ENCODE data around the gene TAL1.

Gene TAL1

GRCh38 chr1:47229031-47229885, 2.8 kb downstream of the TAL1 start:
- no peak for DNase-seq

DNA sequence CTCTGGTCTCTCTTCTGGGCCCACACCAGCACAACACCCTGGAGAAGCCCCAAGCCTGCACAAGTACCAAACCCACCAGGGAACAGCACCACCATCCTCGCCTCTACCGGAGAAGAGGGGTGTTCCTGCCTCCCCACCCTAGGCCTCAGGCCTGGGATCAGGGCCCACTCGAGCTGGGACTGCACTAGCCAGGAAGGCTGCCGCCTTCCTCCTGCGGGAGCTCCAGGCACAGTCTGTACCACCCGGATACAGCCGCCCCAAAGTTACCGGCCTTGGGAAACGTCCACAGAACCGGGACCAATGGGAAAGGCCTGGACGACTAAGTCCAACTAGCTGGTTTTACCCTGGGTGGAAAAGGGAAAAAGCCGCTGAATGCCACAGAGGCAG, 3.4 kb downstream of the TAL1 start:
- no peak for DNase-seq

DNA sequence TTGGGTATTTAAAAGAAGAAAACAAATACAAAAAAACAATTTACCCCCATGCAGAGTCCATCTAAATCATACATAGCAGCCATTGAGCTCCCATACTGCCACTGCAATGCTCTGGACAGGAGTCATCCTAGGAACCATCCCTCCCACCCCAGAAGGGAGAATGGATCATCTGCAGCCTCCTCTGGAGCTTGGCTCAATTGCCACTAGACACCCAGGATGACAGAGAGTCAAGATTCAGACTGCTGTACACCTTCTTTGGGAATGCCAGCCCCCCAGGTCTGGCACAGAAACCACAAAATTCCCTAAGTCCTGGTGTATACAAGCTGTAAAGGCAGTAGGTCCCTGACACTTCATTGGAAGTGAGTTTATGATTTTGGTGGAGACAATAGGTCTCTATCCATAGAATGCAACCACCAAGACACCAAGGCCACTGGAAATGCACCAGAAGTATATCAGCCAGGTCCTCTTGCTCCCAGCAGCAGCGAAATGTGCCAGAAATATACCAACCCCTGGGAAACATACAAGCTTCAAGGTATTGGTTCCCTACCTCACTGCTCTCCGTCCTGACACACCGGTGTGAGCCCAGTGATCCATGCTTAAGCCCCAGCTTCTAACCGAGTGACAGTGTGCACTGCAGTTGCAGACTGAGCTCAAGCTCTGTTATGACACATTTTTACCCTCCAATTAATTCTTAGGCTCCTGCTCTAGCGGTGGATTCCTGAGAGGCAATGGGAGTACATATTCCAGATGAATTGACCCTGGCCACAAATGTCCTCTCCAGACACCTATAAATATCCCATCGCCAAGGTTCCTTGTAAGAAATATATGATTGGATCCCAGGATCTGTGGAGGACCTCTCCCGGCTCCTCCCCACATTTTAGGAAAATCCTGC, 4.4 kb downstream of the TAL1 start:
- DNase-seq, result no peak

DNA sequence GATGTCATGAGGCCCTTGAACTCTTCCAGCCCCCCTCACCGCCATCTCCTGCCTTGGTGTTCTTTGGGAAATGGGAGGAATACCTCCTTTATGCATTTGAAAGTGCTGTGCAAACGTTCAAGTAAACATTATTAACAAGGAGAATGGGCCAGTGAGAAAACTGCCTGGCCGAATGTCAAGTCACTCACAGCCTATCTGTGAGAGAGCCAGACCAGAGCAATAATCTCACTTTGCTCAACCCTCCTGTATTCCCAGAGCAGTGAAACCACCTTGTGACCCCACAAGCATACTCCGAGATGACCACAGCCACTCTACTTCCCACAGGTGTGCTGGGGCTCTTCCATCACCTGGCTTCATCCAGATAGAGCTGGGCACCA, 5.2 kb downstream of the TAL1 start:
- no peak for DNase-seq

GRCh38 chr1:47226121-47226838, 5.7 kb downstream of the TAL1 start:
- no peak for DNase-seq

DNA sequence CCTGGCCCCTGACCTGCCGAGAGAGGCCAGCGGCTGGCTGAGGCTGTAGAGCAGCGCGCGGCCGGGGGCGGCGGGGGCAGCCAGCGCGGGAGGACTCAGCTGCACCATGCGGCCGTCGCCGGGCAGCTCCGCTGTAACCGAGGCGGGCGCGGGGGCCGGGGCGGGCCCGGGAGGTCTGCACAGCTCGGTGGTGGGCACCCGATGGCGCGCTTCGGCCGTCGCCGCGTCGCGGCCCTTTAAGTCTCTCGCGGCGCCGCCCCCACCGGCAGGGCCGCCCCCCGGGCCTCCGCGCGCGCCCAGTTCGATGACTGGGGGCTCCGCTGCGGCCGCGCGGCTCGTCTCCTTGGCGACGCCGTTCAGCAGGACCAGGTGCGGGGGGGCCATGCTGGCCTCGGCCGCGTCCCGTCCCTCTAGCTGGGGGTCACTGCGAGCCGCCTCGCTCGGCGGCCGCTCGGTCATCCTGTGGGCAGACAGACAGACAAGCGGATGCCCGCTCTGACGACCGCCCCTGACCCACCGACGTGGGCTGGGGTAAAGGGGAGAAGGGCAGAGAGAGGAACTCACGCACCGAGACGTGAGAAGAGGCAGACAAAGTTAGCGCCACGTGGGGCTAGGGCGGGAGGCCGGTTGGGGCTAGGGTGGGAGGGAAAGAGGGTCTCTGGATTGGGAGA, 6.5 kb downstream of the TAL1 start:
- no peak for DNase-seq

DNA sequence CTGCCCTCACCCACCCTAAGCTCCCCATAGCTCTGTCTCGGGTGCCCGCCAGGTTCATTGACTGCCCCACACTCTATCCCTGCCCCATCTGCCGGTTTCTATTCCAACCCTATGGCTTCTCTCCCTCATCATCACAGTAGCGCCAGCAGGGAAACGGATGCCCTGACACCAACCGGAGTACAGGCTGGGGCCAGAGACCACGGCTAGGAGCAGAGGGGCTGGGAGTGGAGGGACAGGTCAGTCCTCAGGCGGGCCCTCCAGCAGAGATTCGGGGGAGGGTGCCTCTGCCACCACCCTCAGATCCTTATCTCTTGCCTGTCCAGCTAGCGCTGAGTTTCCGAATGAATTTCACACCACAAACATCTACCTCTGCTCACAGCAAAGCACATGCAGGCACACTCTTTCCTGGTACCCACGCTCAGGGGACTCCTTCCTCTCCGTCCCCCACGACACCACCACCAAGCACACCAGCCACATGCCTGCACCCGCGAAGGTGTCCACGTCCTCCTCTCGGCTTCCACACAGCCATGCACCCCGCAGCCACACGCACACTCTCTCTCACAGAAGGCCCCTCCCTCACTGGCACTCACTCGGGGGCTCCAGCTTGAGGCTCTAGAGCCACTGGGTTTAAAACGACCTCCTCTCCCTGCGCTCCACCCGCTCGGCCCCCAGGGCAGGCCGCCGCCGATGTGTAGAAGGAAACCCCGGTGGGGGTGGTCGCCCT, 7.2 kb downstream of the TAL1 start:
- DNase-seq, result no peak

GRCh38 chr1:47223921-47224675, 7.9 kb downstream of the TAL1 start:
- DNase-seq, result no peak

GRCh38 chr1:47223174-47223920, 8.7 kb downstream of the TAL1 start:
- no peak for DNase-seq

DNA sequence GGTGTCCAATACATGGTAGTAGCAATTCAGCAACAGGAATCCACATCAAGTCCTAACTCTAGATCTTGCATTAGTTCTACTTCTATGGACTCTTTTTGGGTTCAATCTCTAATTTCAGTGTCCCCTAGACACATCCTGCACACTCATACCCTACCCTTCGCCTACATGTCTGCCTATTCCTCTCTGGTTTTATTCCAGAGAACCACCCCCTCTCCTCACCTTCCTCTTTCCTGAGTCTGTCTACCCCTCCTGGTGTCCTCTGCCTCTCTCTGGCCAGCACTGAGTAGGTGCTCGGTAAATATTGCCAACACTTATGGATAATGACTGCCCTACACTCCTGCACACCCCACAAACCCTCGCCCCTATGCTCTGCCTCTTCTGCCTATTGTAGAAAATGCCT, 9.5 kb downstream of the TAL1 start:
- no peak for DNase-seq

DNA sequence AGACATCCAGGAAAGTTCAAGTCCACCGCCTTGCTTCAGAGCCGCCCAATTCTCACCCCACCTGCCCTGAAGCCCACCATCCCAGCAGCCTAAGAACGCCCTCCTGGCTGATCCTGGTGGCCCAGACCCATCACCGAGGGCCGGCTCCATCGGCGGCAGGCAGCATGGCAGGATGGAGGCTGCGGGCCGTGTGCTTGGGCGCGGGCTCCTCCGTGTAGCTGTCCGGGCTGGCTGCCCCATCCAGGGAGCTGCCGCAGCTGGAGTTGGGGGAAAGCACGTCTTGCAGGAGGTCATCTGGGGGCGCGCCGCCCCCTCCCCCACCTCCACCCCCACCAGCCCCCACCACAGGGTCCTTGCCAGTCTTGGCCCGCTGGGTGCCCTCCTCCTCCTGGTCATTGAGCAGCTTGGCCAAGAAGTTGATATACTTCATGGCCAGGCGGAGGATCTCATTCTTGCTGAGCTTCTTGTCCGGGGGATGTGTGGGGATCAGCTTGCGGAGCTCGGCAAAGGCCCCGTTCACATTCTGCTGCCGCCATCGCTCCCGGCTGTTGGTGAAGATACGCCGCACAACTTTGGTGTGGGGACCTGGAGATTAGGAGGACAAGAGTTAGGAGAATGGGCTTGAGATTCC, 12.3 kb downstream of the TAL1 start:
- DNase-seq, result no peak

DNA sequence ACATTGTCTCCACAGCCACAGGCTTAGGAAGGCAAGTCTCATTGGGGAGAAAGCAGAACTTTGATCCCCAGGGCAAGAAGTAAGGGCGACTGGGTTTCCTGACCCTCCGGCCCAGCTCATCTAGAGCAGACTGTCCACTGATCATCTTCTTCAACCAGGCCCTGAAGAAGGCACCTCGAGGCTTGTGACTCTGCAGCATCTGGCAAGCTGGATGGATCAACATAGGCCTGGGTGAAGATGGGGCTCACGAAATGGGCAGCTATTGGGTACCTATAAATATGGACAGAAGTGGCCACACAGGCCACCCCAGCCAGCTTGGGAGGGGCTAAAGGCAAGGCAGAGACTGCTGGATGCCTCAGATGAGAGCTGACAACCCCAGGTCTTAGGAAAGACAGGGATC, 13.0 kb downstream of the TAL1 start:
- DNase-seq, result no peak

DNA sequence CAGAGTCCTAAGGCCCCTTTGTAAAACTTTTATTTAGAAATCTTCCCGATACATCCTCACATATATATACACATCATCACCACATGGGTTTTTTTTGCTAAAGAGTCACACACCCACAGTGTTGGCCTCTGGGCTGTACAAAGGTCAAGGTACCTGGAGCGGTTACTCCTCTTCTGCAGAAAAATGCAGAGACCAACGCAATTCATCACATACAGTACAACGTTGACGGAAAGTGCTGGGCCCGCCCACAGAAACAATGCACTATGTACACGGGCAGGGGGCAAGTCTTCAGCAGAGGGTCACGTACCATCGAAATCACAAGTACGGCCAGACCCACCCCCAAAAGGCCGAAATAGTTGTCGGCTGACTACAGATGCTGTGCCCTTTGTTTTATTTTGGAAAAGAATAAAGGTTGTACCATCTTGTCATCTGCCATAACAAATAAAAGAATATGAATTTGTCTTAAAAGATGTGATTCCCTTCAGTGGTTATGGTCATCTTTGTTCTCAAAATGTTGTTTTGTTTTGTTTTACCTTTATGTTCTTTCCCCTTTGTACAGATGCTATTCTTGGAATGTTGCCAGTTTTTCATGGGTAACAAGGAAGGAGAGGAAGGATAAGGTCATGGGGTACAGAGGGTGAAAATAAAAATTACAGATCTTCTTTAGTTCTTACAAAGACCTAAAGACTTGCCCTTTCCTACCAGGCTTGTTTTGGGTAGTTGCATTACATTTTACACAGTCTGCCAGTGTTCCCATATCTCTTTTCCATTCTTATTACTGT, 15.6 kb downstream of the TAL1 start:
- no peak for DNase-seq

DNA sequence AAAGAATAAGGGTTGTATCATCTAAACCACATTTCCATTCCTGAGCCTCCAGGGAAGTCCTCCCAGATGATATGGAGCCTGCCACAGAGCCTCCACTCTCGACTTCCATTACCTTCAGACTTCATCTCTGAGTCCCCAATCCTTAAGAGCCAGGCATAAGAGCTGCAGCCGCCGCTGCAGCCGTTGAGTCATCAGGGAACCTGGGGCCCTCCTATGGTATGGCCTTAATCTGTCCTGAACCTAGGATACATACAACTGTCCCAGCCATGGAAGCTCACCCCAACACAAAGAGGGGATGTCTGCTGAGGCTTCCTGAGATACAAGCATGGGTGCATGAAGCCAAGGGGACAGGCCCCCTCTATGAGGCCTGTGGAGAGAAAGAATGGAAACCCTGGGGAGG, 16.3 kb downstream of the TAL1 start:
- DNase-seq, result no peak

DNA sequence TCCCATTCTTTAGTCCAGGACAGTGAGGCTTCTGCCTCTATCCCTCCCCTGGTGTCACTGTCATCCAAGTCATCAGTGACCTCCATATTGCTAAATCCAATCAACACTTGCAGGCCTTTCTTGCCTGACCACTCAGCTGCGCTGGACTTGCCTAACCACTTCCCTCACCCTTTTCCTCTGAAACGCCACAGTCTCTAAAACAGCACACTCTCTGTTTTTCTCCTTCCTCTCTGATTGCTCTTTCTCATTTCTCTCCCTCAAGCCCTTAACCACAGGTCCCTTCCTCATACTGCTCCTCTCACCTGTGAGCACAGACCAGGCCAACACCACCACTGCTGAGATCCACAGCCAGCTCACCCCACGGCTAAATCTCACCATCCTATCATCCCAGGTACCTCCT, 17.5 kb downstream of the TAL1 start:
- DNase-seq, result no peak

DNA sequence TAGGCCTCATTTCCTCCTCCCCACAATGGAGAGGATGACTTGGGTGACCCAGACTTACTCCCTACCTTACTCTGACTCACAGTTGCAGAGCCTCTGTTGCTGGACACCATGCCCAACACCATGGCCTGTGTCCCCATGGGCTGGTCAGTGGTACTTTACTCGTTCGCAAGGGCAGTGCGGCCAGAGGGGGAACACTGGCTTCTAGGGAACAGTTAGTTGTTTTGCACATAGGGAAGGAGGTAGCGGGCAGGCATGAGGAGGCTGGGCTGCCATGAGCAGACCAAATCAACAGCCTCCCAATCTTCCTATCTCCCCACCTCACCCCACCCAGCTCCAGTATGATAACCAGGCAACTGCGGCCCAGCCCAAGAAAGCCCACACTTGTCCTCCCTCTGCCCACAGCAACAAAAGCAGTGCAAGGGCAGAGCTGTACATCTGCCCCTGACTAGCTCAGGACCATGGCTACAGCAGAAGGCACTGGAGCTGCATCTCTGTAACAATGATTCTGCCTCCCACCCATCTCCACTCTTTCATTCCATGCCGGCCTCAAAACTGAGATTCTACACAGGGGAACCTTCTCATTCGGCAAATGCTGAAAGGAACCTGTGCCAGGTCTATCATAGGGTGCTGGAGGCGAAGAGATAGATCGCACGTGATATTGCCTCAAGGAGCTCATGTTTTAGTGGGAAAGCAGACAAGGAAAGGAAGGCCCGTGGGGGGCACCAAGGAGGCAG, 18.6 kb downstream of the TAL1 start:
- DNase-seq, result no peak

DNA sequence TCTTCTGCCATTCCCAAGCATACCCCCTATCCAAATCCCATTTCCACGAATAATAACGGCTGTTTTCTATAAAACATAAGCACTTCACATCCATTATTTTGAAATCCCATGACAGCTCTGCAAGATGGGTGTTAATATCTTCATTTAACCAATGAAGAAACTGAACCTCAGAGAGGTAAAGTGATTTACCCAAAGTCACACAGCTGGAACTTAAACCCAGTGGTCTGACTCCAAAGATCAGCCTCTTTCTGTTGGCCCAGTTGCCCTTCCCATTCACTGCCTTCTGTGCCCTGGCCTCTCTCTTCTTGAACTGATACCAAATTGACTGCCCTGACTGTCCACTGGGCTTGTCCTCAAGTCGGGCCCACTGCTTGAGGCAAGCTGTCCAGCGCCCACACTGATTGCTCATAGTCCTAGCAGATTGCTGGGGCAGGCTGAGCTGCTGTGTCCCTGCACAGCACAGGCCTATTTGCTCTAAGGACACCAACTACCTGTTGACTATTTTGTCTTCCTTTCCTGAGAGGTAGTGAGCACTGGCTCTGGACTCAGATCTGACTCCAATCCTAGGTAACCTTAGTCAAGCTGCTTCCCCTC, 19.3 kb downstream of the TAL1 start:
- DNase-seq, result no peak

DNA sequence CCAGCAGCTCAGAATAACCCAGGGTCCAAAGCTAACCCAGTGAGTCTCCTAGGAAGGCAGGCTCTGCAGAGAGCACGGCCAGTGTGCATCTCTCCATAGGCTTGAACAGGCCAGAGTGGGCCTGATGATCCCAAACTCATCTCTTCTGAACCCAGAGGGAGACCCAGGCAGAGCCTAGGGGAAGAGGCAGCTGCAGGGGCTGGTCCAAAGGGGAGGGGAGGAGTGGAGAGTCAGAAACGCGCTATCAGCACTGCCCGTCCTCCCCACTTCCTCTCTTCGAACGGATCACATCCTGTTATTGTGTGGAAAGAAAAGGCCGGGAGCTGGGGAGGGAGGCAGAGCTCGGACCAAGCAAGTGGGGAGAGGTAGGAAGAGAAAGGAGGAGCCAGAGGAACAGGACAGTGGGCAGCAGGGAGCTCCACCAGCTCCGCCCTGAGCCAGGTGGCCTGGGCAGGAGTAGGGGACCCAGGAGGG, 20.2 kb downstream of the TAL1 start:
- no peak for DNase-seq

Measured in NCI-H774 (cell line).